ENCODE data around the gene MKLN1.
A peak's percentile ranks its signal among the peaks of the same experiment; 100 is the strongest.

The MKLN1 gene

DNA sequence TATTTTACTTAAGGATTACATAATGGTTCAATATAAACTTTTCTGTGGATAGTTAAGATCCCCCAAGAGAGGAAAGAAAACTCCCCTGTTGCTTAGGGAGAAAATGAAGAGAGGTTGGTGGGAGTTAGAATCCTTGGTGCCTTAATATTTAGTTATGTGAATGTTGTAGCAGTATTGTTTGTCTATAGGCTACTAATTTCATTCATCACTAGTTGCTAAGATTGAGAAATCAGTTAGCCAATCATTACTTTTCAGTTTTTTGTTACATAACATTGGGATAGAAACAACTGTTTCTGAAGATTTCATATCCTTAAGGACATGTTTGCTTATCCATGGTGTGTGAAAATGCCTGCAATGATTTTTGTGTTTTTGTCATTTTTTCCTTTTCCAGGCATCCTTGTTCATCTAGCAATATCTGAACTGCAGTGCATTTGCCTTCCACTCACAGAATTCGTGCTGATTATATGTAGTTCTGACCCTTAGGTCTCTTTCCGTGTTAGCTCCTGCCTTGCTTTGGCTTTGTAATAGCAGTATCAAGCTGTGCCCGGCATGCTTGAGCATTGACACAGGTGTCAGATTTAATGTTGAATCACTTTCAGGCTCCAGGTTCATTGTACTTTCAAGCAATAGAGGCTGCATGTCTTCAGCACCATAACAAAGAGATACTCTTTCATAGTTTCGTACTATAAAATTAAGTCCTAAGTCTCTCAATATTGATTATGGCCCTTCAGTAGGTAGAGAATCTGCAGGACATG lies 143.8 kb downstream of the MKLN1 start:
- peak; percentile 34 for DNase-seq

DNA sequence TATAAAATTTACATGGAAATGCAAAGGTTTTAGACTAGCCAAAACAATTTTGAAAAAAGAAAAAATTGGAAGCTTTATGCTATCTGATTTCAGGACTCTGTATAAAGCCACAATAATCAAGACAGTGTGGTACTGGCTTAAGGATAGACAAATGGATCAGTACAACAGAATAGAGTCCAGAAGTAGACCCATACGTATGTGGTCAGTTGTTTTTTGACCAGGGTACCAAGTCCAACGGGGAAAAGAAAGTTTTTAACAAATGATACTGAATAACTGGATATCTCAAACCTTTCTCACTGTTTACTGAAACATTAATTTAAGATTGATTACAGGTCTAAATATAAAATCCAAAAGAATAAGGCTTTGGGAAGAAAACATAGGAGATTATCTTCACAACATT lies 149.1 kb downstream of the MKLN1 start:
- no peak for DNase-seq

DNA sequence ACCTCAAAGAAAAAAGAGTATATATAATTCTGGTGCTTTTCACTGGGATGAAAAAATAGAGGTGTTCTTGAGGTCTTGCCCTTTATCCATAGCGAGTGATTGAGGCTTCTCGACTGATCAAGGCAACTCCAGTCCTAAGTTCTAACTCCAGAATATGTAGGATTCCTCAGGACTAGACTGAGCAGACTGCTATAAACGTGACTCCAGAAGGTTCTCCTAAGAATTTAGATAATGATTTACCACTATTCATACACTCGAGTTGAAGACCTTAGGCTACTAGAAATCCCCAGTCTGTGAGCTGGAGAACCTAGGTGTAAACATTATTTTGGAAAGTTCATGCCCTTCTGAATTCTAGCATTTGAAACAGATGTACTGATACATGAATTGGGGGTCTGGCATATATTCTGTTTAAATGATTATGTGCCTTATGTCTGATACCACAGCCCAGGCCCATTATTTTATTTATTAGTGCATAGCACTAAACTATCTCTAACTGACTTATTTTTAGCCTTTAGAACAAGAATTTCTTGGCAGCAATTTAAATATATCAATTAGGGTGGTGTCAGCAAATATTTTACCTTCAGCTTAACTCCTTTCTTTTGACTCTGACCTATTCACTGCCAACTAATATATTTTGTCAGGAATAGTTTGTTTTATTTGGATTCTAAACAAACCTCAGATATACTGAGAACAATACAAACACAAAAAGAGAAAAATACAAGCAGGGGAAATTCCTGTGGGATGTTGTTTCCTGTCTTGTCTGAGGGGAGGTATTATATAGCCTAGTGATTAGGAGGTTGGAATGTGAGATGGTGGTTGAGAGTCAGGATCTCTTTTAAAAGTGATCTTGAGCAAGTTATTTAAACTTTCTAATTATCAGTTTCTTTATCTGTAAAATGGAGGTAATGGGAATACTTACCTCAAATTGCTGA lies 153.0 kb downstream of the MKLN1 start:
- DNase-seq: no peak

DNA sequence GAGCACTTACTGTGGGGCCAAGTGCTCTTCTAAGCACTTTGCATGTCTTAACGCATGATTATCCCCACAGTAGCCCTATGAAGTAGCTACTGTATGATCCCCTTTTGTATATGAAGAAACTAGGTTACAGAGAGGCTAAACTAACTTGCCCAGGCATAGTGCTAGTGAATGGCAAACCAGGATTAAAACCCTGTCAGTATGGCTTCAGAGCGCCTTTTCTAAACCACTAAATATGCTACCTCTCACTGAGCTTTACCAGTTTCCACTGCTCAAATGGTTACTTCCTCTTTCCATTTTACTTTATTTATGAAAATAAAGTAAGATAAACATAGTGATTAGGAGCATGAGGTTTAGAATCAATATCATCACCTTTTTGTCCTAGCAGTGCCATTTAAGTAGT lies 155.1 kb downstream of the MKLN1 start:
- no peak for DNase-seq

DNA sequence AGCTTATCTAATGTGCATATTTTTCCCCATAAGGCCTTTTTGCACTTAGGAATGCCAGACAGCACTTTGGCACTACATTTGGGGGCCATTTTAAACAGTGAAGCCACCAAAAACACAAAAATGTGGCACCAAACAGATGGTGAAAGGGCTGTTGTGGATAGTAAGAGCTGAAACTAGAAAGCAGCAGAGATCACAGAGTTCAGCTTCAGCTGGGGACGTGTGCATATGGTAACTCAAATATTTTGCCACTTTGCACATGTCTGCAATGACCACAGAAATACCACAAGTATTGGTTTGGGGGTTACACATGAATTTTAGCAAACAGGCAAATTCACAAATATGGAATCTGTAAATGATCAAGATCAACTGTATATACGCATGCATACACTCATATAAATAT lies 155.9 kb downstream of the MKLN1 start:
- no peak for DNase-seq

DNA sequence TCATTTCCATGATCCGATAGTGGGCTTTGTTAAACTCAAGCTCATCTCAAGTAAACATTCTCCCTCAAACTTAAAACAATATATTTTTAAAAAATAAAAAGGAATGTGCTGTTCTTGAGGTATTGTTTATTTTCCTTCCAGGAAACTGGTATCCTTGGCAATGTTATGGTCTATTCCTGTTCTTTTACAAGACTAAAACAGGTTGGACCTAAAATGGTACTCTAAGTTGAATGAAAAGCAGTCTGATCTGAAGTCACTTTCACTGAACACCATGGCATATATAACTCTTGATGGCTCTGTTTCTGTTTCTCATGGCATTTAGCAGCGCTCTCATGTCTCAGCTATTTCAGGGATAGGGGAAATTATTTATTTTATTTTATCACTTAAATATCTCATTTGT lies 158.7 kb downstream of the MKLN1 start:
- DNase-seq: no peak

DNA sequence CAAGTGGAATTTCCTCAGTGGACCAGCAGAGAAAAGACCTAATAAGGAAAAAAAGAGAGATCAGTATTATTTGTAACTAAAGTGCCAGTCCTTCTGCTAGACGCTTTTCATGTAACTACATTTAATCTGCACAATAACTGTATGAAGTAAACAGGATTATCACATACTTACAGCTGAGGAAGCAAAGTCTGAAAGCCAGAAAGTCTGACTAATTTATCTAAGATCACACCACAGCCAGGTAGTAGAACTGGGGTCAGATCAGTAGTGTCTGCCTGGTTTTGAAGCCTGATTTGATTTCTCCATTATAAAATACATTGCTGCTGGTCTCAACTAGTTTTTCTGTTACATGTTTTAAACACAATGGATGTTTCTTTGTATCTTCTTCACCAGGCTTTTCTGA lies 159.5 kb downstream of the MKLN1 start:
- no peak for DNase-seq

DNA sequence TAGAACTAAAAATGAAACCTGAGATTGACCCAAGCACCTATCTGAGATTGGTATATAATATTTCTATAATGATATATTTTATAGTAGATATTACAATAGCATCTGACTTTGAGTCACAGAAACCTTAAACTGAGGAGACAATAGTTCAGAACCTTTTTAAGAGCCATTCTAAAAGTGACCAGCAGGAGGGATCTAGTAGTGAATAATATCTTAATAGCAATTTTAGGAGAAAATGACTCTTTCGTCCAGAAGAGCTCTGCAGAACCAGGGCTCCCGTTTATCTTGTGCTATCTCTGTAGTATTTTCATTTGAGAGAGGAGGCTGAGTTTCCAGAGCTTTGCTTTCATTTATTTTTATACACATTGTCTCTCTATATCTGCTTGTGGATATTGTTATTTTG lies 160.7 kb downstream of the MKLN1 start:
- no peak for DNase-seq

DNA sequence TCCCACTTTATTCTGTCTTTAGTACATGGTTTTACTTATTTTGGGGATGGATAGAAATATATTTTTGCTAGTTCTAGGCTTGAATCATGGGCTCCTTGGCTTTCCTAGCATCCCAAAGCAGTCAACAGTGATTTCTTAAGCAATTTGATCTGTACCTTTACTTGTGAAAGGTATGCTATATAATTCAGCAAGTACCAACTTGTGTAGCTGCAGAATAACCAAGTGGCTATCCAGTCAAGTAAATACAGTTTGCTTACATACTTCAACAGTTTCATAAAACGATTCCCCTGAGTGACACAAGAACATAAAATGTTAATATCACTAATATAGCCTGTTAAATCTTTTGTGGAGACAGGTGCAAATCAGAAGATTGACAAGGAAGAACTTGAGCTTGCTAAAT lies 161.5 kb downstream of the MKLN1 start:
- DNase-seq: no peak

DNA sequence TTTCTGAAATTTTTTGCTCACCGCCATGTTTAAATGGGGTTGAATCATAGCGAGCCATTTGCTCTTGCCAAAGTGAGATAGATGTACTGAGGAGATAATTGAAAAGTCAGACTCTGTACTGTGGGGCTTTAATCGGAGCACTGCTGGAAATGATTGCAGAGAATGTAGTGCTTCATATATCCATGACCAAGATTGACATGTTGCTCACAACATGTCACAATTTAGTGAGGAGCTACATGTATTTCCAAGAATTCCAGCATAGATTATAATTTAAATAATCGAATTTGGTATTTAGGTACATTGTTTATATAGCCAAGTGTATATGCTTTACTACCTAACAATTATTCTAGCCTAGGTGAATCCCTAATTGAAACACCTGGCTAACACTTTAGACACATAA lies 162.2 kb downstream of the MKLN1 start:
- DNase-seq: no peak

DNA sequence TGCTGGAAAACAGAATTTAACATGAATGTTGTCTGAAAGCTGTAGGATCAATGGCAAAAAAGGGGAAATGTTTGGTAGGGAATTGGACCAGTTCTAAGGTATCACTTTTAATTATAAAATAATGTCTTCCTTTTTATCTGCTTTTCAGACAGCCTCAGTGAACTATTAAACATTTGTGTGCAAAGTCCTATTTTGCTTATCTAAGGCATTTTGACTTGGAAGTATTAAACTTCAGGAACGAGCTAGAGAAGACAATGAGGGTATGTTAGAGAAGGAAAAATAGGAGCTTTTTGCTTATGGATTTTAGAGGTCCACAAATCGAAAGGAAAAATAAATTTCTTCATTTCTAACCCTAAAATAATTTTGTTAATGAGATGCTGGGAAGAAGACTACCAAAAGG lies 165.4 kb downstream of the MKLN1 start:
- no peak for DNase-seq

DNA sequence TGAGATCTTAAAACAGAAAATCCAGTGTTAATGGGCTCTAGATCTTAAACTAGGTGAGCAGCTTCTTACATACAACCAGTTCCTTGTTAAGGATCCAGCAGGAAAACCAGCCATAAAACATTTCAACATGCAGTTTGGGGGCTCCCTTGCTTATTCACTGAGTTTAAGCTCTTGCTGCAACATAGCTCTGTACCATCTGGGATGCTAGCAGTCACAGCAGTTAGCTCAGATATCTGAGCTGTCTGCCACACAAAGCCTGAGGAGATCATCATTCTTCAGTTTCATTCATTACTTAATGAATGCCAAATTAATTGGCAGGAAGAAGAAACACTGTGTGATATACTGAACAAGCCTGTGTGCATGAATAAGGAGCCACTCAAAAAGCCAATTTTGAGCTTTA lies 165.9 kb downstream of the MKLN1 start:
- no peak for DNase-seq

DNA sequence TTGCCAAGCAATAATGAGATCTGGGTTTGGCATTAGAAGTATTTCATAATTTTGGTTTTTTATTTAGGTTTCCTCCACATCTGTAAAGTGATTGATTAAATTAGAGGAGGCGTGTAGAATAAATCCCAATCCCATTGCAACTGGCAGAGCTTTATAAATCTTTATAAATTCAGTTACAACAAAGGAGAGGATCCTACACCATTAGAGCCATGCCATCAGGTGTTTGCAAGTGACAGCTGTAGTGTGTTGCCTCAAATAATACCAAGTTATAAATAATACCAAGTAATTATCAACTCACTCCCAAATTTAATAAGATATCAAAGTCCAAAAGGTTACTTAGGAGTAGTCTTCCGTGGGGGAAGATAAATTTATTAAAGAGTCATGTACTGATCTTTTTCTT lies 166.5 kb downstream of the MKLN1 start:
- DNase-seq: no peak

DNA sequence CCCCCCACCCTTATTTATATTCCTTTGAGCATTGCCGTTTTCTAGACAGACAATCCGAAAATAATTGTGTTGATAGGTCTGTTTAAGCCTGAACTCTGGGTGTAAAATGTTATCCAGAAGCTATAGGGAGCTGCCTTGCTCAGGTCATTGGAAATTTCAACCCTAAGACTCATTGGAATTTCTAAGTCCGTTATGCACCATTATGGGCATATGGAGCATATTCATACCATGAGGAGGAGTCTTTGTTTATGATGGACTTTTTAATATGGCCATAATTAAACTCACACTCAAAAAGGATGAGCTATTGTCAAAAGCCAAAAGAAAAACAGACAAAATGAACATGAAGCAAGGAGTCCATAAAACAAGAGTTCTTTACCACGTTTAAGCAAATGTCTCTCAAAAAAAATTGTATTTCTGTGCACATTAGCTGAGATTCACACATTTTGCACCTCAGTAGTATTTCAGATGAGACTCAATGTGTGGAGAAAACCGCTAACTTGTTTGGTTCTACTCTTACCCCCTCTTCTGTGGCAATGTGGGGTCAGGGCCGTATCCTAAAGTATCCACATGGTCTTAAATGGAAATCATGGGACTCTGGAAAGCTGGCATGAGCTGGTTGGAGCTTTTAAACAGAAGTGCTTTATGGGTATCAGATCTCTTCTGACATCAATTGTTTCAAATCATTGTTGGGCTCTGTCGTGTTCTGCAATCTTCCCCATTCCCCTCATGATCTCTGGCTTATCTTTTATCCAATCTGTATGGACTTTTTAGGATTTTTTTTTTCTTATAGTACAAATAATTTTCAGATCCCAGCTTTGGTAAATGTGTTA lies 168.2 kb downstream of the MKLN1 start:
- no peak for DNase-seq

DNA sequence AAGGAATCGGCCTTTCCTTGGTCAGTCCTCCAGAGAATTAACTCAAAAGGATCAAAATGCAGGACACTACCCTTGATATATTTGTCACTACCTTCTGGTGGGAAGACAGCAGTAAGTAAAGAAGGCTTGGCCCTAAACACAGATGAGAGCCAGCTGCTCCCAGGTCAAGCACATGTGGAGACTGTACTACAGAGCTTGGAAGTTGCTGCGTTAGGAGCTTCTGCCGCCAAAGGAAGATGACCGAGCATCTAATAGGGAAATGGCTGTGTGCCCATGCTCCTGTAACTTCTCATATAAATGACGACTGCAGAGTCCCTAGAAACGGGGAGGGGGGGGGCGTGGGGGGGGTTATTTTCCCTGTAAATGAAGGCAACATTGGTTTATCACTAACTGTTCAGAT lies 169.8 kb downstream of the MKLN1 start:
- DNase-seq: no peak

DNA sequence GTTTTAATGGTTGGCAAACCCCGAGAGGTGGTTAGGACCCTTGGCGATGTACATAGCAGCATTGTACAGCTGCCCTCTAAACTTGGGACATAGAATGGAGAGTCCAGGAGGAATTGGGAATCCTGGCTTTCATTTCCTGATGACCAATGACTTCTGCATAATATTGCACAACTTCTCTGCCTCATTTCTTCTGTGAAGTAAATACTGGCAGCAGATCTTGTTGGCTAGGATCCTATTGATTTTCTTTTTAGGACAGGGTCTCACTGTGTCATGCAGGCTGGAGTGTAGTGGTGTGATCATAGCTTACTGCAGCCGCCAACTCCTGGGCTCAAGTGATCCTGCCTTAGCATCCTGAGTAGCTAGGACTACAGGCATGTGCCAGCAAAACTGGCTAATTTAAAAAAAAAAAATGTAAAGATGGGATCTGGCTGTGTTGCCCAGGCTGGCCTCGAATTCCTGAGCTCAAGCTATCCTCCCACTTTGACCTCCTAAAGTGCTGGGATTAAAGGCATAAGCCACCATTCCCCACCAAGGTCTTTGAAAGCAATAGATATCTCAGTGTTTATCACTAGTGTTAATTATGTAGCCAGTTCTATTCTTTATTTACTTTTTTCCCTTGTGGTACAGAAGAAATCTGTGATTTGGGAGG lies 170.7 kb downstream of the MKLN1 start:
- DNase-seq: no peak

DNA sequence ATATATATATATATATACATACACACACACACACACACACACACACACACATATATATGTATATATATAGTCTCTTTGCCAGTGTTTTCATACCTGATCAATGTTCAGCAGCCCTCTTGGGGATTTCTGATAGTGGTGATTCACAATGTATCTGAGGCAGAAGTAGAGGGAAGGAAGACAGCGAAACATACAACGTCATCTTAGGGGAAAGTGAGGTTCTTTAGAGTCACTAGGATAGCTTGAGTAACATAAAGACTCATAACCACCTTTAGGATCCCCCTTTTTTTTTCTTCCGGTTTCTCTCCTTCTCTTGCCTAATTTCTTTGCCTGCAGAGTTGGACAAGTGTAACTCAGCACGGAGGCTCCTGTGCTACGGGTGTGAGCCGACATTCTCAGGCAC lies 172.1 kb downstream of the MKLN1 start:
- DNase-seq: no peak

DNA sequence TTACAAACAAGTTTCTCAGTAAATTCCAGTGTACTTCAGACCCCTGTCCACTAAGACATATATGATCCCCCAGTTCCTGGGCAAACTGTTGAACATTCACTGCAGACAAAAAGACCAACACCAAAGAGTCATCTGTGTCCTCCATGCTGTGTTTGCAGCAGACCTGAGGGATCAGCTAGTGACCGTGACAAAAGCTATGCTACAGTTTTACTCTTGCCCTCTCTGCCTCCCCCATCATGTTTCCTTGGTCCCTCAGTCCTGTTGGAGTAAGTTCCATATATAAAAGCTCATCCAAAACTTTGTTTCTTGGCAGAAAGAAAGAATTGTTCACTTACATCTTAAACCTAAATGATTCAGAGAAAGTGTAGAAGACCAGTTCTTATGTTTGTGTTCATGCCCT lies 172.7 kb downstream of the MKLN1 start:
- no peak for DNase-seq

DNA sequence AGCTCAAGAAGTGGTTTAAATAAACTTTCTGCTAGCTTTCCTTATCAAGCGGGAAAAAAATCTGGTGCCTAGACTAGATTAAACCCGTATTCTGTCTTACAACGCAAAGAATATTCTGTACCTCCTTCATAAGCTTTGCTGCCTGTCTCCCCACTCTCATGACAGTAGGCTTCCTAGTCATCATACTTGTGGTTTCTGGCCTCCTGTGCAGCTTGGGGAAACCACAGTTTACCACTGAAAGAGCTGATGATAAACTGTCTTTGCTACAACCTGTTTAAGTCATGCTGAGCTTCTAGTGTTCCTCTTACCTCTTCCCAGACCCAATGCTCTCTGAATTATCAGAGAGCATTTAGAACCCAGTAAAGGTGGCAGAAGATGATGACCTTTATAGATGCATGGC lies 173.7 kb downstream of the MKLN1 start:
- DNase-seq: no peak

DNA sequence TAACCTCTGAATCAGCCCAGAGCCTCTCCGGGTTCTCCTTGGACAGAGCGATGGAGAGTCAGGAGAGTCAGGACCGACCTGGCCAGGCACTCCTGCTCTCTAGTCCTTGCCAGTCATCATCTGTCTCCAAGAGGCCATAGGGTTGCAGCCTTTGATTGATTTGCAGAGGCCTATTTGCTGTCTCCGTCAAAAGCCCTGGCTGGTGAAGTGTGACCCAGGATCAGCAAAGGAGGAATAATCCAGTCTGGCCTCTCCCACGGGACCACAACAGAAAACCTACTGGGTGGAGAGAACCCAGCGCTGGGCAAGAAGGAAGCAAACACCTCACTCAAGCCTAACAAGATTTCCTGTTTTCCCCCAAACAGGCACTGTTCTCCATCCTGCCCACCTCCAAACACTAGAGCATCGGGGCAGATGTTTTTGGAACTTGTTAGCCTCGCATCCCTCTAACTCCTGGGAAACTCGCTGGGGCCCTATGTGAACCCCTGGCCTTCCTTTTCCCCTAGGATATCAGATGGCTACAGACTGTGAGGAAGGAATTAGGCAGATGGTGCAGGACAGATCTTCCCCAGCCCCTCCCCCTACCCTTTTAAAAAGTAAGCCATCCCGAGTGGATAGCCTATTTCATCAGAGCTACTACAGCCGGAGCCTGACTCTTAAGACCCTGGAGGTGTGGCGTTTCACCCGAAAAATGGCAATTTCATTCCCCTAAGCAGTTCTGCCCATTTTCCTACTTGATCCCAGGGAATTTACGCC lies 174.4 kb downstream of the MKLN1 start:
- no peak for DNase-seq

DNA sequence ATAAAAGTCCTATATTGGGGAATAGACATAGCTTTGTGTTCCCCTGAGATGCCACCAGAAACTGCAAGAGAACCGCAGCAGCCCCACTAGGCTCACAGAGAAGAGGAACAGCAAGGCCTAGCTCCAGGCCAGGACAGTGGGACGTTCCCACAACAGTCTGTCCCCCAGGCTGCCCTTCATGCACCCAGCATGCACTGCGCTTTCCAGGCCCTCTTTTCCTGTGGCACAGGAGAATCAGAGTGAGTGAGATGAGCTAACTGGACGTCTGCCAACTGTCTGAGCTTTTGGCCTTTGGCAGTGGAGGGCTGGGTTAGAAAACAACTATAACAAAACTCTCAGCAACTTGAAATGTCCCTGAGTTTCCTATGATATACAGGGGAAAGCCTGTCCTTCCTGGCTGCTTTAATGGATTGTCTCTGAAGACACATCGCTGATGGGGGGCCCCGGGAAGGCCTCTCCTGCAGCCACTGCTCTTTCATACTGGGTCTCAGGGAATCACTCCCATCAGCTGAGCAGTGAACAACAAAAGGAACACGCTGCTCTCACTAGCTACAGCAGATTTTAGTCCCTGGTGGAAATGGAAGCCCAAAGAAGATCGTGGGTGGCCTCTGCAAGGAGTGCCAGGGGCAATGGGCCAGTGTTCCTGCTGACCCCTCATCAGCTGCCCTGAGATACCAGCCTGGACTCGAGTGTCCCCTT lies 175.3 kb downstream of the MKLN1 start:
- DNase-seq: no peak

DNA sequence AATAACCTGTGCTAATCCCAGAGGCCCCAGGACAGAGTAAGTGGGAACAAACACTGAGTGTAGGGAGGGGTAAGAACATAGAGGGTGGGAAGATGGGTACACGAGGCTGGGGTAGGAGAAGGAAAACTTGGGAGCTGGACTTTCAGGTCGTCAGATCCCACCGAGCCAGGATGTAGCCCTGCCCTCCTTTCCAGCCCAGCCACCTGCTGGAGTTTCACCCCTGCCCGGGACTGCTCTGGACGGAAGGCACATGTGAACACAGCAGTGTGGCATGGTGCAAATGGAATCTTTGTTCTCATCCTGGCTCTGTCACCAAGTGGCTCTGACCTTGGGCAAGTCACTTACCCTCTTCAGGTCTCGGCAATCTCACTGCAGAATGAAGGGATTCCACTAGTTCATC lies 176.0 kb downstream of the MKLN1 start:
- no peak for DNase-seq
